ENCODE data around the gene FBN2.

Gene FBN2

GRCh38 chr5:128225245-128226030 is 312.6 kb downstream of the FBN2 start (continued):
- TF ChIP-seq ZC3H10 (CRISPR knock-in tag; IDR thresholded peaks at IDR 0.05) = no peak
- TF ChIP-seq ZFP3 (CRISPR knock-in tag; IDR thresholded peaks at IDR 0.05) = no peak
- TF ChIP-seq ISL1 (CRISPR knock-in tag; IDR thresholded peaks at IDR 0.05) = no peak
- TF ChIP-seq CSDC2 (CRISPR knock-in tag; IDR thresholded peaks at IDR 0.05) = no peak
- TF ChIP-seq ZNF8 (CRISPR knock-in tag; IDR thresholded peaks at IDR 0.05) = no peak

GRCh38 chr5:128224336-128224735 is 313.7 kb downstream of the FBN2 start:
- no peak for ATAC-seq
- TF ChIP-seq BACH2 (CRISPR knock-in tag; IDR thresholded peaks at IDR 0.05; ENCODE audit: borderline replicate concordance) = no peak
- TF ChIP-seq POU6F1 (CRISPR knock-in tag; IDR thresholded peaks at IDR 0.05; ENCODE audit: borderline replicate concordance, low read depth) = no peak
- TF ChIP-seq ZNF70 (CRISPR knock-in tag; IDR thresholded peaks at IDR 0.05) = no peak
- TF ChIP-seq ZNF565 (CRISPR knock-in tag; conservative IDR thresholded peaks at IDR 0.05; ENCODE audit: low read depth) = no peak
- no peak for TF ChIP-seq ARNTL (CRISPR knock-in tag; IDR thresholded peaks at IDR 0.05; ENCODE audit: borderline replicate concordance, low read depth)
- TF ChIP-seq ISL1 (CRISPR knock-in tag; IDR thresholded peaks at IDR 0.05) = no peak
- TF ChIP-seq ZFP30 (CRISPR knock-in tag; IDR thresholded peaks at IDR 0.05) = no peak
- no peak for TF ChIP-seq PPARA (CRISPR knock-in tag; IDR thresholded peaks at IDR 0.05; ENCODE audit: borderline replicate concordance)
- no peak for TF ChIP-seq ZFP3 (CRISPR knock-in tag; IDR thresholded peaks at IDR 0.05)
- TF ChIP-seq PATZ1 (CRISPR knock-in tag; IDR thresholded peaks at IDR 0.05; ENCODE audit: borderline replicate concordance) = no peak
- TF ChIP-seq CREB5 (CRISPR knock-in tag; IDR thresholded peaks at IDR 0.05; ENCODE audit: low read depth) = no peak

GRCh38 chr5:128220841-128221240 is 317.2 kb downstream of the FBN2 start:
- no peak for ATAC-seq
- TF ChIP-seq TOX (CRISPR knock-in tag; IDR thresholded peaks at IDR 0.05; ENCODE audit: borderline replicate concordance) (no peak), ISL1 (CRISPR knock-in tag; IDR thresholded peaks at IDR 0.05) (no peak), ZFP3 (CRISPR knock-in tag; IDR thresholded peaks at IDR 0.05) (no peak), ZNF8 (CRISPR knock-in tag; IDR thresholded peaks at IDR 0.05) (no peak), GLIS3 (CRISPR knock-in tag; IDR thresholded peaks at IDR 0.05) (no peak), ZNF565 (CRISPR knock-in tag; conservative IDR thresholded peaks at IDR 0.05; ENCODE audit: low read depth) (no peak), PPARA (CRISPR knock-in tag; IDR thresholded peaks at IDR 0.05; ENCODE audit: borderline replicate concordance) (no peak), CSRNP3 (CRISPR knock-in tag; IDR thresholded peaks at IDR 0.05) (no peak), SNAI2 (CRISPR knock-in tag; IDR thresholded peaks at IDR 0.05) (no peak), ZNF70 (CRISPR knock-in tag; IDR thresholded peaks at IDR 0.05) (no peak), TSHZ2 (CRISPR knock-in tag; IDR thresholded peaks at IDR 0.05) (no peak)

Data from SK-N-SH treated with all-trans-retinoic acid at 6 μM for 48 hours (cell line).